NCI-H510A treated with DMSO at 0.1 percent for 48 hours (cell line): ENCODE results near the gene ST8SIA3.
A peak's percentile ranks its signal among the peaks of the same experiment; 100 is the strongest.

Source experiments
- DNase-seq: peaks from one replicate; lab custom pipeline; 2025; lab: John Stamatoyannopoulos, UW

The ST8SIA3 gene

GRCh38 chr18:57352271-57352701 lies at the start of gene ST8SIA3:
TSS of gene ST8SIA3 (plus strand) at chr18:57352557. CDS start at chr18:57352847, 290 bp downstream.
- DNase-seq, result peak; percentile 45

GRCh38 chr18:57311472-57311871 lies 40.9 kb upstream of the ST8SIA3 start:
- no peak for DNase-seq

- DNase-seq, result no peak
These were observed 39.8 kb upstream of the ST8SIA3 start for GRCh38 chr18:57312346-57313144.

- DNase-seq, result no peak
These were observed 31.8 kb upstream of the ST8SIA3 start for GRCh38 chr18:57320603-57321002.

- no peak for DNase-seq
These were observed 26.7 kb upstream of the ST8SIA3 start for GRCh38 chr18:57325491-57326166.

- DNase-seq, result no peak
These were observed 25.5 kb upstream of the ST8SIA3 start for GRCh38 chr18:57326718-57327323.

GRCh38 chr18:57328665-57329064 lies 23.7 kb upstream of the ST8SIA3 start:
- no peak for DNase-seq

GRCh38 chr18:57329856-57330255 lies 22.5 kb upstream of the ST8SIA3 start:
- no peak for DNase-seq

GRCh38 chr18:57331718-57332117 lies 20.6 kb upstream of the ST8SIA3 start:
- DNase-seq, result no peak

- DNase-seq, result no peak
These were observed 18.4 kb upstream of the ST8SIA3 start for GRCh38 chr18:57333940-57334339.

GRCh38 chr18:57334383-57334782 lies 18.0 kb upstream of the ST8SIA3 start:
- DNase-seq, result no peak

GRCh38 chr18:57336343-57336742 lies 16.0 kb upstream of the ST8SIA3 start:
- no peak for DNase-seq

GRCh38 chr18:57337890-57338289 lies 14.5 kb upstream of the ST8SIA3 start:
- no peak for DNase-seq

- no peak for DNase-seq
These were observed 8.5 kb upstream of the ST8SIA3 start for GRCh38 chr18:57343833-57344232.

- no peak for DNase-seq
These were observed 5.5 kb upstream of the ST8SIA3 start for GRCh38 chr18:57346876-57347275.

GRCh38 chr18:57347784-57348183 lies 4.6 kb upstream of the ST8SIA3 start:
- DNase-seq, result no peak

- DNase-seq, result peak; percentile 65
These were observed 392 bp downstream of the ST8SIA3 start for GRCh38 chr18:57352761-57353136.

GRCh38 chr18:57353137-57353939 lies 981 bp downstream of the ST8SIA3 start:
- DNase-seq, result peak; percentile 83

- DNase-seq, result peak; percentile 74
These were observed 1.6 kb downstream of the ST8SIA3 start for GRCh38 chr18:57353940-57354461.

GRCh38 chr18:57359433-57359832 lies 7.1 kb downstream of the ST8SIA3 start:
- no peak for DNase-seq

GRCh38 chr18:57362714-57363113 lies 10.4 kb downstream of the ST8SIA3 start:
- DNase-seq, result no peak

- no peak for DNase-seq
These were observed 12.1 kb downstream of the ST8SIA3 start for GRCh38 chr18:57364460-57364859.
